Stimulated activated CD8-positive, alpha-beta memory T cell treated with anti-CD3 and anti-CD28 coated beads, Interleukin-4, amount 100 ng/mL, for 48 hours (primary cell): ENCODE data around the gene RBM23.

Experiments used
- DNase-seq: peaks from one replicate; pipeline ENCODE4 v3.0.0-alpha.2; 2020

RBM23 gene

GRCh38 chr14:22884738-22885523 lies 34.0 kb downstream of the RBM23 start:
- DNase-seq, result no peak

GRCh38 chr14:22884076-22884737 lies 34.7 kb downstream of the RBM23 start:
- DNase-seq, result no peak

DNA sequence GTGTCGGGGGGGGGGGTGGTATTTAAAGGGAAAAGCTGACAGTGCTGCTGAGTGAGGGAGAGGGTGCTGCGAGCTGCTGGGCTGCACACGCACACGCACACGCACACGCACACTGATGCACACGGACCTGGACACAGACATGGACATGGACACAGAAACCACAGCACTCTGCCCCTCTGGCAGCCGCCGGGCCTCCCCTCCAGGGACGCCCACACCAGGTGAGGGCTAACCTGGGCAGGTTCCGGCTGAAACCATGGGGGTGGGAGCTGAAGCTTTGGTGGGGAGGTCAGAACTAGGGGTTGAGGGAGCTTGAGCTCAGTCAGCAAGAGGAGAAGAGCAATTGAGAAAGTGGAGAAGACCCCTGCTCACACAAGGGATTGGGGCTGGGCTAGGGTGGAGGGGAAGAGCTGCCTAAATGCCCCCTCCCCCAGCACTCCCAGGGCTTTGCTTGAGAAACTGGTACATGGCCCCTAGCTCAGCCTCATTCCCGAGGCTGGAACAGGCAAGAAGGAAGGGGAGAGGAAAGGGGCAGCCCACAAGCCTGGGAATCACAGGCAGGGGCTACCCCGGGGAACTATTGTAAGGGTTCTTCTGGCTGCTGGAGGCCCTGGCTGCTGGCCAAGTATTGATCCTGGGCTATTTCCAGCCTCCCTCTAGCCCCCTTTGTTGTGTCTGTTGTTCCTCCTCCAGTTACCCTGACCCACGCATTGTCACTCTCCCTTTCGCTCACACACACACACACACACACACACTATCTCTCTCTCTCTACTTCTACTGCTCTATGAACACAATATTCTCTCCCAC lies 35.6 kb downstream of the RBM23 start, which contains the start of gene REM2:
REM2 (plus strand) TSS at position 50 of the 804 bp plus-strand sequence; CDS start at position 116, 66 bp downstream.
- no peak for DNase-seq

- no peak for DNase-seq
These were observed 36.3 kb downstream of the RBM23 start for GRCh38 chr14:22882529-22883172.

DNA sequence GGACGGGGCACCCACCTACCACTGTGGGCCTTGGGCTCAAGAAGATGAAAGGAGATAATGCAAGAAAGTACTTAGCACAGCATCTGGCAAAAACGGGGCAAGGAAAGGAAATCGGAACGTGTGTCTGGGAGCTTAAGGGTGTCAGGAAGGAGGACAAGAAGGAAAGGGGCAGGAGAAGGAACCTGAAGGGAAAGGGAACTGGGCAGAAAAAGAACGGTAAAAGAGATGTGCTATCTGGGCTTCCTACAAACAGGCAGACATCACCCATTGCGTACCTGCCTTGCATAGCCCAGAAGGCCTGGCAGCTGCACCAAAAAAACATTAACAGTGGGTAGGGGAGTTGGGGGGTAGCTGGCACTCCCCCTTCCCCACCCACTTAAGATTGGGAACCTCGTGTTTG lies 36.9 kb downstream of the RBM23 start:
- DNase-seq, result no peak

GRCh38 chr14:22878271-22879246 lies 40.4 kb downstream of the RBM23 start:
- no peak for DNase-seq

GRCh38 chr14:22877000-22877501 lies 41.9 kb downstream of the RBM23 start:
- DNase-seq, result no peak

DNA sequence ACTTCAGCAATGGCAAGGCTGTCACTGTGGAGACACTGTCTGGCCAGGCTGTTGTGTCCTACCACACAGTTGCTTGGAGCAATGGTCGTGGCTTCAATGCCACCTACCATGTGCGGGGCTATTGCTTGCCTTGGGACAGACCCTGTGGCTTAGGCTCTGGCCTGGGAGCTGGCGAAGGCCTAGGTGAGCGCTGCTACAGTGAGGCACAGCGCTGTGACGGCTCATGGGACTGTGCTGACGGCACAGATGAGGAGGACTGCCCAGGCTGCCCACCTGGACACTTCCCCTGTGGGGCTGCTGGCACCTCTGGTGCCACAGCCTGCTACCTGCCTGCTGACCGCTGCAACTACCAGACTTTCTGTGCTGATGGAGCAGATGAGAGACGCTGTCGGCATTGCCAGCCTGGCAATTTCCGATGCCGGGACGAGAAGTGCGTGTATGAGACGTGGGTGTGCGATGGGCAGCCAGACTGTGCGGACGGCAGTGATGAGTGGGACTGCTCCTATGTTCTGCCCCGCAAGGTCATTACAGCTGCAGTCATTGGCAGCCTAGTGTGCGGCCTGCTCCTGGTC lies 43.1 kb downstream of the RBM23 start:
- DNase-seq, result no peak

DNA sequence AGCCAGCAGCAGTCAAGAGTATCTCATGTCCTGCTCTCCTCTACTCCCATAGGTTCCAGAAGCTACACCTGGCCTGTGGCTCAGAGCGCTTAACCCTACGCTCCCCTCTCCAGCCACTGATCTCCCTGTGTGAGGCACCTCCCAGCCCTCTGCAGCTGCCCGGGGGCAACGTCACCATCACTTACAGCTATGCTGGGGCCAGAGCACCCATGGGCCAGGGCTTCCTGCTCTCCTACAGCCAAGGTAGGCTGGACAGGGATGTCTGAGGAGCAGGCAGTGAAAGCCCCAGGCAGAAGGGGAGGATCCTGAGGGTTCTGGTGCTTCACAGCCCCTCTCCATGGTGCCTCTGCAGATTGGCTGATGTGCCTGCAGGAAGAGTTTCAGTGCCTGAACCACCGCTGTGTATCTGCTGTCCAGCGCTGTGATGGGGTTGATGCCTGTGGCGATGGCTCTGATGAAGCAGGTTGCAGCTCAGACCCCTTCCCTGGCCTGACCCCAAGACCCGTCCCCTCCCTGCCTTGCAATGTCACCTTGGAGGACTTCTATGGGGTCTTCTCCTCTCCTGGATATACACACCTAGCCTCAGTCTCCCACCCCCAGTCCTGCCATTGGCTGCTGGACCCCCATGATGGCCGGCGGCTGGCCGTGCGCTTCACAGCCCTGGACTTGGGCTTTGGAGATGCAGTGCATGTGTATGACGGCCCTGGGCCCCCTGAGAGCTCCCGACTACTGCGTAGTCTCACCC lies 43.8 kb downstream of the RBM23 start:
- DNase-seq, result no peak

- DNase-seq, result no peak
These were observed 46.0 kb downstream of the RBM23 start for GRCh38 chr14:22872833-22873520.

DNA sequence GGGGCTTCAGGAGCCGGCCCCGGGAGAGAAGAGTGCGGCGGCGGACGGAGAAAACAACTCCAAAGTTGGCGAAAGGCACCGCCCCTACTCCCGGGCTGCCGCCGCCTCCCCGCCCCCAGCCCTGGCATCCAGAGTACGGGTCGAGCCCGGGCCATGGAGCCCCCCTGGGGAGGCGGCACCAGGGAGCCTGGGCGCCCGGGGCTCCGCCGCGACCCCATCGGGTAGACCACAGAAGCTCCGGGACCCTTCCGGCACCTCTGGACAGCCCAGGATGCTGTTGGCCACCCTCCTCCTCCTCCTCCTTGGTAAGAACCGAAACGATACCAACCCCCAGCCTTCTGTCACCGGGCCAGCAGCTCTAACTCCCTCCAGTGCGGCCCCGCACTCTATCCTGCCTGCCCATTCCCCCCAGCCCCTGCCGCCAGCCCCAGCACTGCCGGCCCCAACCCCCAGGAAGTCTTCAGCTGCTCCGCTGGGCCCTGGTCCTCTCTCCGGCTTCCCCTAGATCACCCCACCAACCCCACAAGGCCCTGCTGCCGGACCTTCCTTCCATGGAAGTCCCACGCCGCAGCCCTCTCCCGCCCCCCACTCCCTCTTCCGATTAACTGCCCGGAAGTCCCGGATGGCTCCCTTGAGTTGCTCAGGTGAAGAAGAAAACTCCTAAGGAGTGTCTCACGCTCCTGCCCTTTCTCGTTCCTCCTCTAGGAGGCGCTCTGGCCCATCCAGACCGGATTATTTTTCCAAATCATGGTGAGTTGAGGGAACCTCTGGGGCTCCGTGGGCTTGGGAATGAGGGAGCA lies 46.7 kb downstream of the RBM23 start:
- peak; percentile 87 for DNase-seq

DNA sequence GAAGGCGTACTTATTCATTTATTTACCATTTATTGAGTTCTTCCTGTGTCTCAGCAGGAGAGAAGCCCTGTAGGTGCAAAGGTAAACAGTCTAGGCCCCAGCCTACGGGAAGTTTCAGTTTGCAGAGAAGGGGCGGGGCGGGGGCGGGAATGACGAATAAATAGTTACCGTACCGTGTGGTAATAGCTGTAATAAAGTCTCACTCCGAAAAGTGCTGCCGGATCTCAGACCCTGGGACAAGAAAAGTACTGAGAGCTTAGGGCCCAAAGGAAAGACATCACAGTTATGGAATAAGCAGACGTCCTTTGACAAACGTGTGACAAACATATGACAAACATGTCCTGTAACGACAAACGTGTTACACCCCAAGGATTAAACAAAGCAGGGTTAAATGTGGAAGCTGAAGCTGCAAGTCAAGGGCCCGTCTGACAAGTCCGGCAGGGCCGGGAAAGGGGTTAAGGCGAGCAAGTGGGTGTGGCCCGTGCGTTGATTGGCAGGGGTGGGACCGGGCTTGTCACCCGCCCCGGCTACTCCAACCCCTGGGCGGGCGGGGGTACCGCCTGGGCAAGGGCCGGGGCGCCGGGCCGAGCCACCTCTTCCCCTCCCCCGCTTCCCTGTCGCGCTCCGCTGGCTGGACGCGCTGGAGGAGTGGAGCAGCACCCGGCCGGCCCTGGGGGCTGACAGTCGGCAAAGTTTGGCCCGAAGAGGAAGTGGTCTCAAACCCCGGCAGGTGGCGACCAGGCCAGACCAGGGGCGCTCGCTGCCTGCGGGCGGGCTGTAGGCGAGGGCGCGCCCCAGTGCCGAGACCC lies 47.5 kb downstream of the RBM23 start, which contains the start of gene LRP10:
LRP10 (plus strand) TSS at position 517 of the 809 bp plus-strand sequence. CDS start 564 bp downstream, outside the sequence.
- peak; percentile 87 for DNase-seq

DNA sequence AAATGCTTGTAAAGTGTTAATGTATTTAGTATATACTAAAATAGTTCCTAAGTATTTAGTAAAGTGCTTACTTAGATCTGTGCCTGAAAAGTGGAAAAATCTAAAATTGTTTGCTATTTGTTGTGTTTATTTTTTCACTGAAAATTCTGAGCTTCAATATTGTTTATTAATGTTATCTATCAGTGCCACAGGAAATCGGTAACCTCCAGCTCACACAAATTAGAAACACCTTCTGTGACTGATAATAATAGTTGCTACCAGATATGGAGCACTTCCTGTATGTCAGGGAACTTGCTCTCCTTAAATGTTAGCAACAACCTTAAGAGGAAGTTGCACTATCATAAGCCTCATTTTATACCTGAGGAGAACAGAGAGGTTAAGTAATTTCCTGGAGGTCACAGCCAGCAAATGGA lies 48.1 kb downstream of the RBM23 start:
- DNase-seq, result no peak

GRCh38 chr14:22866874-22867273 lies 52.1 kb downstream of the RBM23 start:
- no peak for DNase-seq

DNA sequence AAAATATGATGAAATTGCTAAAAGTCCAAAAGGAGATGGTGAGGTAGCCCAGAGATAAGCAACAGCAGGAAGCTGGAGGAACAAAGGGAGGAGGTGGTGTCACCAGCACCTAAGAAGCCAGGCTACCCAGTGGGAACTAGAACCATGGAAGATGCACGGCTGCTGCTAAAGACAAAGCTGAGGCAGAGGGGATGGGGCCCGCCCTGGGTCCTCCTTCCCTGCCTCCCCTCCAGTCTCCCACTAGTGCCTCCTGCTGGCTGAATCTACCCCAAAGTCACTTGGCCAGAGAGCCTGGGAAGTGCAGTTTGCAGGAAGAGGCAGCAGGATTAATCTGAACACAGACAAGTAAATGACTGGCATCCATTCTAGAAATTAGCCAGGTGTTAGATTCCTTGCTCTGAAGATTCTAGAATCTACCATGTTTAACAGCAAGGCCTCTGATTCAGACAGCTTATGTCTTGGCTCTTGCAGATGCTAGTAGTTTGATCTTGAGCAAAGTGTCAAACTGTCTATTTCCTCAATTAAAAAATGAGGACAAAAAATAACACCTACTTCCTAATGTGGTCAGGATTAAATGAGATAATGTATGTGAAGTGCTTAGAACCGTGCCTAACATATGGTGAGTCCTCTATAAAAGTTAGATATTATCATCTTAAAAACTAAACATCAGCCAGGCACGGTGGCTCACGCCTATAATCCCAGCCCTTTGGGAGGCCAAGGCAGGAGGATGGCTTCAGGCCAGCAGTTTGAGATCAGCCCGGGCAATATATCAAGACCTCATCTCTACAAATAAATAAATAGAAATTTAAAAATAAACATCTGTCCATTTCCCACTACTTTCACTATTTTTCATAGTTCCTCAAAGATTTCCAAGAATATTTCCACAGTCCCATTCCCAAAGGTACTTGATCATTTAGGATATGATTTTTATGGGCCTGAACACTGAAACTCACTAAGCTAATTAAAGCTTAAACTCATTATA lies 53.2 kb downstream of the RBM23 start:
- peak; percentile 57 for DNase-seq

- DNase-seq, result no peak
These were observed 54.0 kb downstream of the RBM23 start for GRCh38 chr14:22864979-22865378.

DNA sequence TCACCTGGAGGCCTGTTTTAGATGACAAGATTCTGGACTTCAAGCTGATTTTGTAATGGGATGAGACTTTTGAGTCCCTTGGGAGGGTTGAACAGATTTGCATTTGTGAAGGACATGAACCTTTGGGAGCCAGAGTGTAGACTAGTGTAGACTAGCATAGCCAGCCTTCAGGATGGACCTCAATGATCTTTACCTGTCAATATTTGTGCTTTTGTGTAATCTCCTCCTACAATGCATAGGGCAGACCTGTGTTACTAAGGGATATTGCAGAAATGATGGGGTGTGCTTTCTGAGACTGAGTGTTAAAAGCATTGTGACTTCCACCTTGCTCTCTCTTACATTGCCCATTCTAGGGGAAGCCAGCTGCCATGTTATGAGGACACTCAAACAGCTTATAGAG lies 57.3 kb downstream of the RBM23 start:
- no peak for DNase-seq
